Activated CD4-positive, alpha-beta T cell treated with anti-CD3 and anti-CD28 coated beads, Interleukin-2, amount 50 U/mL, for 1 hour (primary cell): ENCODE data around the gene LRRC8C.
"Not testable (repeated sequence)": the region's sequence is repeated elsewhere in the genome, so short reads cannot be mapped to it uniquely, and the experiment has no call there.

ENCODE experiments used
- DNase-seq: peaks from one replicate; pipeline ENCODE4 v3.0.0-alpha.2; 2020

The LRRC8C gene

GRCh38 chr1:89673251-89673650 lies 40.3 kb downstream of the LRRC8C start:
- no peak for DNase-seq

DNA sequence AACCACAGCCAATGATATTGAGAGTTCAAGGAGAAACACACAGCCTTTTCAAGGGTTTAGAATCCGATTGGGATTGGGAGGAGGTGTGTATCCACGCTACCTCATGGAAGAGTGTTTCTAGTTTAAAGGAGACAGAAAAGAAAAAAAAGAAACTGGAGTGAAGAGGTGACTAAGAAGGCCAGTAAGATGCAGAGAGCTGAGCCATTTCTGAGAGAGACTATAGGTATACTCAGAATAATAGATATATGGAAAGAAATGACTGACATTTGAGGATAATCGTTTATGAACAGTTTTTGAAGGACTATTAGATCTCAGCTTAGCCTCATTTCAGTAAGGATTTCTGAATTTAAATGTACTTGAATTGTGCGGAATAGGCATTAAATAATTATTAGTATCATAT lies 42.8 kb downstream of the LRRC8C start:
- no peak for DNase-seq

DNA sequence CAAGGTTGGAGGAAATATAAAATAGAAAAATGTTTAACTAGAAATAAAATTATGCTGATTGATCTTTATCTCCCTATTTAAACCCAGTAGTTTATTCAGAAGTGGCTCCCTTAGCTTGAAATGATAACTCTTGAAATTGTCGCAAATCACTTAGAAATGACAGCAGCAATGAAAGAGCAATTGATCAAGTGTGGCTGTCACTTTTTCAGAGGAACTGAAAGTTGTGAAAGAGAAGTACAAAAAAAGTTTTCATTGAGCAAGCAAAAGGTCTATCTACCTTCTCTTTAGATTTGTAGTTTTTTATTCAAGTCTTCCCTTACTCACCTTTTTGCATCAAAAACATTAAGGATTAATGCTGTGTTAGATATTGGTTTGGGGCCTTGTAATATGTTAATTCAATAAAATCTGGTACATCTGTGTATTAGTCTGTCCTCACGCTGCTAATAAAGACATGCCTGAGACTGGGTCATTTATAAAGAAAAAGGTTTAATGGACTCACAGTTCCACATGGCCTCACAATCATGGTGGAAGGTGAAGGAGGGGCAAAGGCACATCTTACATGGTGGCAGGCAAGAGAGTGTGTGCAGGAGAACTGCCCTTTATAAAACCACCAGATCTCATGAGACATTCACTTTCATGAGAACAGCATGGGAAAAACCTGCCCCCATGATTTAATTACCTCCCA lies 48.3 kb downstream of the LRRC8C start:
- DNase-seq: no peak

- no peak for DNase-seq
Measured at GRCh38 chr1:89682611-89683010, 49.7 kb downstream of the LRRC8C start.

- DNase-seq: no peak
Measured at GRCh38 chr1:89685461-89685860, 52.5 kb downstream of the LRRC8C start.

- DNase-seq: no peak
Measured at GRCh38 chr1:89686520-89686919, 53.6 kb downstream of the LRRC8C start.

GRCh38 chr1:89687254-89687653 lies 54.3 kb downstream of the LRRC8C start:
- DNase-seq: no peak

DNA sequence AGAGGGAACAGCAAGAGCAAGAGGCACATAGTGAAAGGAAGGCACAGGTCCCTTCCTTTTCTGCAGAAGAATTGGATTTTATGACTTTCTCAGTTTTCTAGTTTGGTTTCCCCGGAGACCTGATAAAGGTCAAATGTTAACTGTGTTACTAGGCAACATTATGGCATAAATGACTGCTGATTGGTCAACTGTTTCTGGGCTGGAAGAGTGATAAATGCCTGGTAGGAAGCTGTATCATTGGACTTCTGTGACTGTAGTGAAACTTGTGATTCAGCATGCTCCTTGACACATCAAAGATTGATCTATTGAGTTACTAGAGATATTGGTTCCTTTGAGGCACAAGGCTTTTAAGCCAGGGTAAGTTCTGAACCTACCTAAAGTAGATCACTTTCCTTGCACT lies 55.7 kb downstream of the LRRC8C start:
- no peak for DNase-seq

DNA sequence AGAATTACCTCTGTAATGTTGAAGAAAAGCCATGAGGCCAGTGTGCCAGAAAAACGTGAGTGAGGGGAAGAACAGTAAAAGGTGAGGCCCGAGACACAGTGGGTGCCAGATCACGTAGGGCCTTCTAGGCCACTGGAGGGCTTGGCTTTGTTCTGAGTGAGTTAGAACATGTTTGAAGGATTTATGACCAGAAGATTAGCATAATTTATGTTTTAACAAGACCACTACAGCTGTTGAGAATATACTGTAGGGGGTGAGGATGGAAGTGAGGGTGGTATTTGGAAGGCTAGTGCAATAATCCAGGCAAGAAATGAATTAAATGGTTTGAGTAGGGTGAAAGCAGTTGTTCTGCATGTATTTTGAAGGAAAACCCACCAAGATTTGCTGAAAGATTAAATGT lies 56.3 kb downstream of the LRRC8C start:
- DNase-seq: no peak

- no peak for DNase-seq
Measured at GRCh38 chr1:89690595-89690994, 57.7 kb downstream of the LRRC8C start.

DNA sequence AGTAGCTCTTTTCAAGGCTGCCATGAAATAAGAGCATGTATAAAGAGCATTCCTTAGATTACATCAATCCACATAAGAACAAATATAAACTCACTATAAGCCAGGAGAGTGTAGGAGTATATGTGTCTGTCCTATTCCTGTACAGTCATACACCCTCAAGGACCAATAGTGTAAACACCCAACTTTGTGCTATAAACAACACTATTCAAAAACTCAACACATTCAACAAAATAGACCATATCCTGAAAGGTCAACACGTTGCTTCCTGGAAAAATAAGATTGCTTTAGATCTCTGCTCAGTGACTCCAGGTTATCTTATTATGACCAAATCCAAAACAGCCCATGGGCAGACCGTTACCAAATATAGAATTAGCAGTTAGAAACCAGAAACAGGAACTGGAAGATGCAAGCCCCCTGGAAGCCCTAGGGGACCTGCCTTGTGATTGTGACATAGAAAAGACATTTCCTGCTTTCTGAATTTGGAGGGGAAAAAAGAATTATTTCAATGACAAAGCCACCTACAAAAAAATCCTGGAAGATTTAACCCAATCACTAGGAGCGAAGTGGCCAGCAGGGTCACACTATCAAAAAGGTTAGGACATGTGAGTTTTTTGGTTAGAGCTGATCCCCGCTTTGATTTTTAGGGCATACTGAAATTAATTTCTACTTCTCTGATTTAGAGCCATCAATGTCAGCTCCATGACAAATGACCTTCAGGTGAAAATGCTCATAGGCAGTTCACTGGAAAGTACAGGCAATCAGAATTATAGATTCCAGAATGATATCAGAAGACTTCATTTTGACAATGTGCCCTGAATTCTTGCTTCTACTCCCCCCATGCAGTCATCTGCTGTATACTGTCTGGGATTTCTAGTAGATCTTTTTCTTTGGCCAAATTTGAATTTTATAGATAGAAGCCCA lies 59.9 kb downstream of the LRRC8C start:
- DNase-seq: no peak

- DNase-seq: no peak
Measured at GRCh38 chr1:89695847-89696246, 62.9 kb downstream of the LRRC8C start.

GRCh38 chr1:89697383-89697782 lies 64.5 kb downstream of the LRRC8C start:
- DNase-seq: no peak

GRCh38 chr1:89698020-89698560 lies 65.2 kb downstream of the LRRC8C start:
- no peak for DNase-seq

DNA sequence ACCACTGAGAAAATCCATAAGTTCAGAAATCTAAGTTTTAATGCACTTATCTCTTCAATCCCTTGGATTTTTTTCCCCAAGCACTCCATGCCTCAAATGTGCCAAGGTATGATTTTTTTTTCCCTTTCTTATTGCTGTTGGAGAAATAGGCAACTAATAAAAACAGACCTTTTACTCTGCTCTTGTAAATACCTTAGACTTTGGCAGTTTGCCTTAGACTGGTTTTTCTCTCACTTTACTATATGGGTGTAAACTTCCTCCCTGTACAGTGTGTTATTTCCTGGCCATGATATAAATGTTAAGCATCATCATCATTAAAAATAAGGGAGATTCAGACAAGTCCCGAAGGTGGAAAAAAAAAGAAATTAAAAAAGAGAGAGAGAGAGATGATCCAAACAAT lies 65.7 kb downstream of the LRRC8C start:
- DNase-seq: no peak

DNA sequence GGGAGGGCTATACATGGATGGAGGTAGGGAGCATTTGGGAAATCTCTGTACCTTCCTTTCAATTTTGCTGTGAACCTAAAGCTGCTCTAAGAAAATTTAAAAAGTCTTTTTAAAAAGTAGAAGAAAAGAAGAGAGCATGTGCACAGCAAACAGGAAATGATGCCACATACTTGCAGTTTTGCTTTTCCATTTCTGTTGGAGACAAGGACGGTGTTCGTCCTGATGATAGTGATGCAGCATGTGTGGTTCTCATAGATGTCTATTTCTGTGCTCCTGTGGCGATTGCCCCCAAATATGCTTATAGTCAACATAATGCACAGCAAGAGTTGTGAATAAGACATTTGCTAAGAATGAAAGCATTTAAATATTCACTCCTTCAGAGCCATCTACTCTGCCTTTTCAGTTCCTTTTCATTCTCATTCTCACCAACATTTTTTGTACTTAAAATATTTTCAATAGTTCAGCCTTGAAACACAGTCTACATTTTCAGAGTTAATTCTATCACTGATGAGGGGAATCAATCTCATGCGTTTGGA lies 66.6 kb downstream of the LRRC8C start:
- no peak for DNase-seq

DNA sequence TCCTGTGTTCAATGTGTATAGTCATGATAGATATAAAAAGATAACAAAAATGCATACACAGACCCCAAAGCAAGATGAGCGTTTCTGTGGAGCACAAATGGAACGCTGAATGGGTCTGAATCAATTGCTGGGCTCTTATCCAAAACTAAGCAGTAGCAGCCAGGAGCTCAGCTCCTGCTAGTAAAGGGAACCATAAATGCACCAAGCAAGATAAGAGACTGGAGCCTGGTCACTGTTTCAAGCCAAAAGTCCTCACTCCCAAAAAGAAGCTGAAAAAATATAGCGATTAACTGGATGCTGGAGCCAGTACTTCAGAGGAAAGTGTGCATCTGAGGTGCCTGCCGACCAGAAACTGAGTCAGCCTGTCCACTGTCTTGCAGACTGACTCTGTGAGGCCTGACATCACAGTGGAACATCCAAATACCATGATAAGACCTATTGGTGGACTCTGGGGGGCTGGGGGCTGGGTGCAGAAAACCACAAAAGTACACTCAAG lies 68.9 kb downstream of the LRRC8C start:
- peak; percentile 23 for DNase-seq

DNA sequence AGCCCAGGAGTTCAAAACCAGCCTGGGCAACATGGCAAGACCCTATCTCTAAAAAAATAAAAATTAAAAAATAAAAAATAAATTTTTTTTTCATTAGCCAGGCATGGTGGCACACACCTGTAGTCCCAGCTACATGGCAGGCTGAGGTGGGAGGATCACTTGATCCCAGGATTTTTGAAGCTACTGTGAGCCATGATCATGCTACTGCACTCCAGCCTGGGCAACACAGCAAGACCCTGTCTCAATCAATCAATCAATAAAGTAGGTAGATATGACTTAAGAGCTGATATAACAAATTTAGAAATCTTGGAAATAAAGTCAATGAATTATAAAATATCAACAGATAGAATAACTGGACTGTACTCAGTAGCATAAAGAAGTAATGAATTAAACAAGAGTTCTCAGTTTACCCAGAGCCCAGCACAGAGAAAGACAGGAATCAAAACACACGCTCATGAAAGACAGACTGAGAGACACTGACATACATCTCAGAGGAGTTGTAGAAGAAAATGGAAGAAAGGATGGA lies 69.7 kb downstream of the LRRC8C start:
- DNase-seq: no peak

- no peak for DNase-seq
Measured at GRCh38 chr1:89703469-89703868, 70.5 kb downstream of the LRRC8C start.

DNA sequence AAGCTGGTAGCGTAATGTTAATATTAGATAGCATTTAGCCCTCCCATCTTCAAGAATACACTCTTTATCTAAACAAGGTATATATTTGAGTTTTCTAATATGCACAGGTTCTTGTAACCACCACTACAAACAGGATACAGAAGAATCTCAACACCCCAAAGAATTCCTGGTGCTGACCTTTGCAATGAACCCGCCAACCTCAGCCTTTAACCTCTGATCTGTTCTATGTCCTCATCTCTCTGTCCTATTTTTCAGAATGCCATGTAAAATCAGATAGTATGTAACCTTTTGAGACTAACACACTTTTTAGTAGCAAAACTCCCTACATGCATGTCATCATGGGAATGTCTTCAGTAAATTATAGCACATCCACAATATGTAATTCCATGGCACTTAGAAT lies 71.1 kb downstream of the LRRC8C start:
- no peak for DNase-seq

GRCh38 chr1:89704885-89705284 lies 72.0 kb downstream of the LRRC8C start:
- DNase-seq: not testable (repeated sequence)

DNA sequence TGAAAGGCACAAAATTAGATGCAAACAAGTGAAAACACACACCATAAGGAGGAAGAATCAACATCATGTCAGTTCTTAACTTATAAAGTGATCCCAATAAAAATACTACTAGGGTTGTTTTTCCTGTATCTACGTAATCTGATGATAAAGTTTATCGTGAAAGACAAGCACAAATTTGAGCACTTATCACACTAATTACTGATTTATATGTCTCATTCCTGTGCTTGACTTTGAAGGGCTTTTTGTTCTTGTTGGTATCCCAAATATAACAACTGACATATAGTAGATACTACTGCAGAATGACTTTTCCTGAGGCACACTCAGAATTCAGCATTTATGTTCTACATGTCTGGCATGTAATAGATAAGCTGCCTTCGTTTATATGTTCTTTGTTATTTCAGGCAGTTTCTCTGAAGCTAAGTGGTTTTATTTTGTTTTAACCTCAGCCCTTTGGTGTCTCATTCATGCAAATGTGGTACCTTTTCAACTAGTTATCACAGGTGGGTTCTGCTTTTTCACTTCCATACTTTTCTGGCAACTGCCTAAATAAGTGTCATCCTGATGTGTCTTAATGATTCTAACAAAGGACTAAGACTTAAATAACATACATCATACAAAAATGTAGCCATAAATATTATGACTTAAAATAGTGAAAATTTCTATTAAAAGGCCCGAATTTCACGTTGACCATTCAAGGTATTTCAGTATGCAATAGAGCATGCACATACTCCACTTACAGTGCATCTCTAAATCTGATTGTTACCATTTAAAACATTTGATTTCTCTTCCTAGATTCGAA lies 73.2 kb downstream of the LRRC8C start:
- DNase-seq: no peak

- DNase-seq: no peak
Measured at GRCh38 chr1:89706700-89707012, 73.7 kb downstream of the LRRC8C start.
